SH-SY5Y (cell line): ENCODE results near the gene ERLEC1.

ENCODE experiments used
- GATA2 ChIP-seq: IDR thresholded peaks from 2 replicates; pipeline ENCODE4 v1.6.1; 2011; ENCODE audit warnings: mild to moderate bottlenecking, low read depth, low read length
- GATA3 ChIP-seq: IDR thresholded peaks from 2 replicates; pipeline ENCODE4 v1.6.1; 2011; ENCODE audit warnings: low read depth, mild to moderate bottlenecking, low read length, moderate library complexity

ERLEC1 gene

DNA sequence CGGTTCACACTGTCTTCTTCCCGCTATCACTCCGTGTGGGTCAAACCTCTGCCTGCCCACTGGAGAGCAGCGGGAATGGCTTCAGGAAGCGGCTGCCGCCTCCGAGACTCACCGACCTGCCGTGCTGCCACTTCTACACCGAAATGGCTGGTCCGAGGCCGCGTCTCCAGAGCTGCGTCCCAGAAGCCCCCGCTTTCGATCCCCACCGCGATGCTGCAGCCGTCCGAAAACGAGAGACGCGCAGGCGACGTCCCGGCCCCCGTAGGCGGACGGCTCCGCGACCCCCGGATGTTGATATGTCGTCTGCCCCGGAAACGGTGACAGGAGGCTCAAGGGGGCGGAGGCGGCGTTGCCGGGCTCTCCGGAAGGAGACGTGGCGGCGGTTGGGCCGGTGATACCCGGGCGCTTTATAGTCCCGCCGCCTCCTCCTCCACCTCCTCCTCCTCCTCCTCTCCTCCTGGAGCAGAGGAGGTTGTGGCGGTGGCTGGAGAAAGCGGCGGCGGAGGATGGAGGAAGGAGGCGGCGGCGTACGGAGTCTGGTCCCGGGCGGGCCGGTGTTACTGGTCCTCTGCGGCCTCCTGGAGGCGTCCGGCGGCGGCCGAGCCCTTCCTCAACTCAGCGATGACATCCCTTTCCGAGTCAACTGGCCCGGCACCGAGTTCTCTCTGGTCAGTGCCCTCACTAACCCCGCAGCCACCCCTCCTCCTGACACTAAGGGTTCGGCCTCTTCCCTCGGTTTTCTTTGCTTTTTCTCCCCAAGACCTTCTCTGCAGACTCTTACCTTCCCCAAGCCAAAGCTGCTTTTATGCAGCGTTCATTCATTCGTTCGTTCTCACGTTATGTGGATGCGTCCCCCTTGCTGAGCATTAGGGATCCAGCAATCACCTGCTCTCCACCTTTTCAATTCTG, at the start of gene ERLEC1, which contains the start of gene ASB3:
Gene ERLEC1 (plus strand): TSS at position 340 of the 909 bp plus-strand sequence. CDS start 167 bp downstream, at position 507.
Gene ASB3 (minus strand): TSS at position 249 of the 909 bp plus-strand sequence. CDS start 21,381 bp downstream, outside the sequence.
- TF ChIP-seq GATA3 = no peak
- peak; percentile 69 for TF ChIP-seq GATA2

- TF ChIP-seq GATA2 = no peak
- TF ChIP-seq GATA3 = no peak
These were observed 49.8 kb upstream of the ERLEC1 start for GRCh38 chr2:53737091-53737490.

DNA sequence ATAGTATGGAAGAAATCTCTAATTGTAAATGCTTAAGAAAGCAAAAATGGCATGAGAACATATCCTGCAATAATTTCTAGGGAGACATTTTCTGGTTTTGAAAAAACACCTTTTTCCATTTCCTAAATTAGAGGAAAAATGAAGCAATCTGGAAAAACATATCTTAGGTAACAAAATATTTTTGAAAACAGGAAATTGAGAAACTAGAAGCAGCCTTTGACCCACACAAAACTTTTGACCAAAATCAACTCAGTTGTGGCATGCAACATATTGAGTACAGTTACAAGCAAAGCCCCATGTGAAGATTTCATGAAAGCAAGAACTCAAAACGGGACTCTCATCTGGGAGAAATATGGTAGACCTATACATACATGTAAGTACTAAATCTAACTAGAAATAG, 47.8 kb upstream of the ERLEC1 start:
- TF ChIP-seq GATA2 (no peak), GATA3 (no peak)

- TF ChIP-seq GATA2 (no peak), GATA3 (no peak)
These were observed 46.7 kb upstream of the ERLEC1 start for GRCh38 chr2:53740170-53740569.

DNA sequence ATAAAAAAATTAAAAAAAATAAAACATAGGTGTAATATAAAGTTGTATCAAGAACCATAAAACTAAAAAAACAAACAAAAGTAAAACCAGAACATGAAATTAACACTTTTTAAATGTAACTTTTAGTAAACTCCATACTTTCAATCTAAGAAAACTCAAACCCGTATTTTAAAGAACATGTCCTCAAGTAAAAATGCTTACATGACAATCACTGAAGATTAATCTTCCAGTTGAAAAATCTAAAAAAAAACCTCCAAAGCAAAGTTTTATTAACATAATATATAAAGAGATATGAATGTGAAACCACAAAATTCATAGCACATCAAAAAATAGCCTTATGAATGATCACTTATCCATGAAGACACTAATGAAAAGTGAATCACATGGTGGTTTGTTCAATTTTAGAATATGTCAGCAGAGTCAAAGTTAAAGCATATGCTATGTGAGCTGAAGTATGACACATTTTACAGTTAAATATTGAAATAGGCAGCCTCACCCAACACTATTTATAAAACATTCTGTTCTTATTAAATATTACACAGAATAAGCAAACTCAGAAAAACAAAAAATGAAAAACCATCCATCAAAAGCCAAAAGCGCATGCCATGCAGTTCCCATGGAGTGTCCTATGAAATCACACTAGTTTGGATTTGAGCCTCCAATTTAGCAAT, 42.3 kb upstream of the ERLEC1 start:
- TF ChIP-seq GATA2 (no peak), GATA3 (no peak)

- no peak for TF ChIP-seq GATA3
- no peak for TF ChIP-seq GATA2
These were observed 36.6 kb upstream of the ERLEC1 start for GRCh38 chr2:53750041-53750768.

DNA sequence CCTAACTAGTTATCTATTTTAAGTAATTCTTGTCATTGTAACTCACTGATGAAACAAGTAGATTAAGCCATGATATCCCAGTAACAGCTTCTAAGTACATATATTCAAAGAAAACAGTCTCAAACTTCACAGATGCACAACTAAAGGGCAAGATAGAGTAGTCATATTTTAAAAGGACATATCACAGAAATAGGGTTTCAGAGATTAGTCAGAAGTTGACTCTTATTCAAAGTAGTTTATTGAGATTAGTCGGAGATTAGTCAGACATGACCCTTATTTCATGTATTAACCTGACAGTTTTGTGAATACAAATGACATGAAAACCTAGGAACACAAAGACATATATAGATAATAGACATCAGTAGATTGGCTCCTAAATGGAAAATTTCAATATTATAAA, 35.1 kb upstream of the ERLEC1 start:
- no peak for TF ChIP-seq GATA3
- TF ChIP-seq GATA2 = no peak

DNA sequence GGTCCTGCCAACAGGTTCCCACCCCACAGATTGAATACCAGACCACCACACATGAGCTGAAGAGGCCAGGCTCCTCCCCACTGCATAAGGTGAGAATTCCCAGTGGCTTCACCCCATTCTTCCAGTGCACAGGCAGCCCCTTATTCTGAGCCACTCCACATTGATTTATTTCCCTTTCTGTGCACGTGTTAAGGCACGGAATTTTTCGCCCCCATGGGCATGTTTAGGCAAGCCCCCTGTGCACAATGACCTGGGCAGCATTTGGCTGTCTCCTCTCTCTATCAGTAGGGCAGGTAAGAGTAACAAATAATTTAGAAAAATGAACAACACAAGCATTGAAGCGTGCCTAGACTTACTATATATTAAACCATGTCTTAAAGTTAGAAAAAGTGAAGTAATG, 34.5 kb upstream of the ERLEC1 start:
- TF ChIP-seq GATA2 (no peak), GATA3 (no peak)

DNA sequence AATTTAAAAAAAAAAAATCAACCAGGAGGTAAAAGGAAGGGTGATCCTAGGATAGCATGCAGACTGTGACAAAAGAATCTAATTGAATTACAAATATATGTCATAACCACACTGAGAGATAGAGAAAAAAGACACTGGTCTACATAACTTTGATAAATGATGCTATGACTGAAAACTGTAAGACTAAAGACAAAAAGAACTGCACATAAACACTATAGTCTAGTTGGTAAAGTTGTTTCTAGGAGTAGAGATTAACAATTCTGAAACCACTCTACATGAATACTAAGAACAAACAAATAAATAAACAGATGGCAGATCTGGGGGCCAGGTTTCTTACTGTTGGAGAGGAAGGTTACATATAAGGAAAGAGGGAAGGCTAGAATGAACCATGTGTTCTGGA, 33.8 kb upstream of the ERLEC1 start:
- TF ChIP-seq GATA3 (no peak), GATA2 (no peak)

DNA sequence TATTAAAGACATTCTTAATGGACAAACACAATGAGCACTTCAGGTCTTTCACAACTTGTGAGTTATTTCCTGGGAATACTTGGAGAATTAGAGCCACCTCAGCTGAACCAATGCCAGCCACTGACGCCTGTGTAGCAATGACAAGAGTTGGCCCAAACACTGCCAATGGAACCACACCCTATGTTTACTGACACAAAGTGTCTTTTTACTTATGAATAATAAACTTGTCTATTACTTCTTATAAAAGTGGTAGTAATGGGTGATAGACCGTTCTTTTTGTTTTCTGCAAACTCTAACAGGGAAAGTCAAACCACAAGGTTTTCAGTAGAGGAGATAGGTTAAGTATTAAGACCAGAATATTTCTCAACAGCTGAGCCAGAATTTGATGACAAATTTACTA, 31.7 kb upstream of the ERLEC1 start:
- no peak for TF ChIP-seq GATA3
- TF ChIP-seq GATA2 = no peak

DNA sequence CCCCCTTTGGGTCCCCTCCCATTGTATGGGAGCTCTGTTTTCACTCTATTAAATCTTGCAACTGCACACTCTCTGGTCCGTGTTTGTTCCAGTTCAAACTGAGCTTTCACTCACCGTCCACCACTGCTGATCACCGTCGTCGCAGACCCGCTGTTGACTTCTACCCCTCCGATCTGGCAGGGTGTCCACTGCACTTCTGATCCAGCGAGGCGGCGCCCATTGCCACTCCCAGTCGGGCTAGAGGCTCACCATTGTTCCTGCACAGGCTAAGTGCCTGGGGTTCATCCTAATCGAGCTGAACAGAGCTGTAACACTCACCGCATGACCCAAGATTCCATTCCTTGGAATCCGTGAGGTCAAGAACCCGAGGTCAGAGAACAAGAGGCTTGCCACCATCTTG, 30.2 kb upstream of the ERLEC1 start:
- no peak for TF ChIP-seq GATA2
- no peak for TF ChIP-seq GATA3

DNA sequence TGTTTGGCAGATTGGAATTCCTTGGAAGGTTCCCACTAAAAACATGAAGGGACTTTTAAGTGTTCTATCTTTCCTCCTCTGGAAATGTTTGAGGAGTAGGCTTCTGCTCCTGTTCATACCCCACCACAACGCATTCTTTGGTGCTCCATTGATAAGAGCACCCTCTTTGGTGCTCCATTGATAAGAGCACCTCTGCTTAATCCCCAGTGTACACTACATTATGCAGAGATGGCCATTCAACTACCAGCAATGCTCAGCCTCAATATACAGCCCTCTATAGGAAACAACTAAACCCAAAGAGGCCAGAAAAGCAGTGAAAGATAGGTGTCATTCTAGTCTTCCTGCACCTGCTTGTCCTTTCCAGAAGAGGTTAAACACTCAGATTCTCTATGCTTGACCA, 21.1 kb upstream of the ERLEC1 start:
- TF ChIP-seq GATA2 (no peak), GATA3 (no peak)

- TF ChIP-seq GATA2 (0 out of 2 replicates have a peak, but pooled peaks have one; percentile 19), GATA3 (no peak)
These were observed 19.2 kb upstream of the ERLEC1 start, which contains the start of gene CHAC2 for GRCh38 chr2:53767405-53768241. CHAC2 (plus strand) TSS chr2:53767804; CDS start chr2:53767887, 83 bp downstream.

DNA sequence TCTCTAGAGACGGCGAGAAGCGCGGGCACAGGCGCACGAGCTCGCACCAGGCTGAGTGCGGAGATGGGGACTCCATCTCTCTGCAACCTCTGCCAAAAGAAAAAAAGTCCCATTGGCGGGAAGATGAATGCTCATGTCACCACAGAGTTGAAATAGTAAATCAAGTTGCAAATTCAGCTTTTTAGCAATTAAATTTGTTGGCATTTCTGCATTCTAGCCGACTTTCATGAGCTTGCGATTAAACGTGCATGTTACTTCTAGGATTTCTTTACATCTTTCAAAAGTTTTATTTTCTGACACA, 18.7 kb upstream of the ERLEC1 start:
- no peak for TF ChIP-seq GATA2
- no peak for TF ChIP-seq GATA3
